Effector memory CD4-positive, alpha-beta T cell (primary cell): ENCODE measurements around the gene SYPL1.

Source experiments
- DNase-seq, 3 donors: peaks; one replicate each; pipeline ENCODE4 v3.0.0-alpha.2; 2020
- H3K27ac ChIP-seq: 2 replicates; pipeline ENCODE4 v1.7.0; 2013; ENCODE audit warnings: mild to moderate bottlenecking, low read length, moderate library complexity; ENCODE audit not compliant: insufficient read depth, poor library complexity, severe bottlenecking
- H3K27me3 ChIP-seq: replicated peaks from 2 replicates; pipeline ENCODE4 v1.7.0; 2013; ENCODE audit warnings: mild to moderate bottlenecking, low read length; ENCODE audit not compliant: insufficient read depth, control insufficient read depth, poor library complexity, severe bottlenecking
- H3K36me3 ChIP-seq: 2 replicates; pipeline ENCODE4 v1.7.0; 2013; ENCODE audit warnings: mild to moderate bottlenecking, low read length, moderate library complexity; ENCODE audit not compliant: control insufficient read depth, insufficient read depth
- H3K4me1 ChIP-seq: 2 replicates; pipeline ENCODE4 v1.7.0; 2013; ENCODE audit warnings: low read length, mild to moderate bottlenecking; ENCODE audit not compliant: control insufficient read depth, insufficient read depth, poor library complexity, severe bottlenecking
- H3K4me3 ChIP-seq: 2 replicates; pipeline ENCODE4 v1.7.0; 2013; ENCODE audit warnings: low read length, low read depth, mild to moderate bottlenecking; ENCODE audit not compliant: insufficient read depth, poor library complexity, severe bottlenecking
- H3K9me3 ChIP-seq: 2 replicates; pipeline ENCODE4 v1.7.0; 2013; ENCODE audit warnings: mild to moderate bottlenecking, low read length, moderate library complexity; ENCODE audit not compliant: control insufficient read depth

The SYPL1 gene

DNA sequence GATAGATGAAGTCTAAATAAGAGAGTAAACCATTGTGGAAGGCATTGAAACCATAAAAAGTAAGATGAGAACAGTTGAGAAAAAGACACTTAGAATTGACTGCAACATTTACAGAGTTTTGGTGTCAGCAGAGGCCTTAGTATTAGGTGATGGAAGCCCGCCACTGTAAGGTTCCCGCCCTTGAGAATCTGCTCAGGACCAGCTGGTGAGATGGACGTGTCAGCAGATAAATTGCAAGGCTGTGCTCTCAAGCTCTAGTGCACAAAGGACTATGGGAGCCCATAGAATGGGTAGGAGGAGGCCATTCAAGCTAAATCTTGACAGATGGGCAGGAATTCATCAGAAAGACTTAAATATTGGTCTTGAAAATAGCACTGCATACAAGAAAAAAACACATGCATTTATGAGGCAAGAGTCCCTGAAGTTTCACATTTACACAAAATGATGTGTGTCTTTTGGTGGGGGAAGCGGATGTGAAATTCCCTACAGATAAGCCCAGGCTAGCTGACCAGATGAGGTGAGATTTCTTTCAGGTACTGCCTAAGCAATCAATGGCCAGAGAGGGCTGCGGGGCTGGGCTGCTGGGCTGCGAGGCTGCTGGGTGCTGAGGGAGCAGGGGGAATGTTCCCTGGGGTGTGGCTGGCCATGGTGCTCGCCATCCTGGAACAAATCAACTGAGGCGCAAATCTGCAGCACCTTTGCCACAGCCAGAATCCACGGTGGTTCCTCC is 42.5 kb downstream of the SYPL1 start:
- Histone ChIP-seq H3K9me3 (no peaks in the 10 kb centered on the region), H3K27me3 (no peaks in the 10 kb centered on the region), H3K4me3 (no peak overlapping the region), H3K27ac (no peak overlapping the region), H3K4me1 (peaks cover 22% of the 10 kb centered on the region), H3K36me3 (no peaks in the 10 kb centered on the region)
- no peak for DNase-seq

DNA sequence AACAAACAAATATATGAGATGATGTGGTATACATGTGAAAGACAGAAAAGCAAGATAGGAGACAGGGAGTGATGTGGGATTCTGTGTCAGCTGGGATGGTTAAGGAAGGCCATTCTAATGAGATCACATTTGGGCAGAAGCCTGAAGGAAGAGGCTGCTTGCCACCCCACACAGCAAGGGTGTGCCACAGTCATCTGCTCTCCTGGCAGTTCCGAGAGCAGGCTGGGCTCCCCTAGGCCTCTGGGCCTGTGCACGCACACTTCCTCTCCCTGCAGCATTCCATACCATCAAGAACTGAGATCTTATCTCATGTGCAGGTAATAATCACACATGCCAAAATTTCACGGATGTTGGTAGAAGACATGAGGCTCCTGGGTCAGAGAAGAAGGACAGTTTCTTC is 43.1 kb downstream of the SYPL1 start:
- Histone ChIP-seq H3K27me3 (no peaks in the 10 kb centered on the region), H3K36me3 (no peaks in the 10 kb centered on the region), H3K27ac (no peak overlapping the region), H3K4me1 (peaks cover 22% of the 10 kb centered on the region), H3K9me3 (no peaks in the 10 kb centered on the region), H3K4me3 (no peak overlapping the region)
- no peak for DNase-seq

DNA sequence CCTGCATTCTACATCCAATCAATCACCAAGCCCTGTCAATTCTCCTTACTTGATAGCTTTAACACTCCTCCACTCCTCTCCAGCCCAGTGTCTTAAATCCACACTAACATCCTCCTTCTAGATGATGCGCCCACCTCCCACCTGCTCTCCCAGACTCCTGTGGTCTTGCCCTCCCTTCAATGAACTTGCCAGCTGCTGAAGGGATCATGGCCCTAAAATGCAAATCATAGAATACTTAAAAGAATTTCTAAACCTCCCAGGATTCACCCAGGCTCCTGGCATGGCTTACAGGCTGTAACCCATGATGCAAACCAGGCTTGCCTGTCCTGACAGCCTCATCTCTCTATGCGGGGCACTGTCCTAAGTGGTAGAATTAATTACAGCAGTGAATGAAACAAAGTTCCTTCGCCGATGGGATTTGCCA is 43.6 kb downstream of the SYPL1 start:
- Histone ChIP-seq H3K36me3 (no peaks in the 10 kb centered on the region), H3K27ac (no peak overlapping the region), H3K27me3 (no peaks in the 10 kb centered on the region), H3K9me3 (no peaks in the 10 kb centered on the region), H3K4me1 (peaks cover 22% of the 10 kb centered on the region), H3K4me3 (no peak overlapping the region)
- DNase-seq = no peak

DNA sequence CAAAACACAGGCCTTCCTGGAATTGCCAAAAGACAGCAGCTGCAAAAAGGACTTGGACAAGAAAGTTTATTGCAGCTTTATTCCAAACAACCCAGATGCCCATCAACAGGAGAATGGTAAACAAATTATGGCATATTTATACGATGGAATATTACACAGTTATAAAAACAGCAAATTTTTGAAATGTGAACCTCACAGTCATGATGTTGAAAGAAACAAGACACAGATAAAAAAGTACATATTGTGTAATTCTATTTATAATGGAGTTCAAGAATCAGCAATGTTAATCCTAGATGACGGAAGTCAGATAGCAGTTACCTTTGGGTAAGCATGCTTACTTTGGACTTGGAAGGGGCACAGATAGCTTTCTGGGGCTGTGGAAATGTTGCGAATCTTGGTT is 44.4 kb downstream of the SYPL1 start:
- Histone ChIP-seq H3K27ac (no peak overlapping the region), H3K27me3 (no peaks in the 10 kb centered on the region), H3K4me3 (no peak overlapping the region), H3K4me1 (peaks cover 20% of the 10 kb centered on the region), H3K9me3 (no peaks in the 10 kb centered on the region), H3K36me3 (no peaks in the 10 kb centered on the region)
- DNase-seq = no peak

DNA sequence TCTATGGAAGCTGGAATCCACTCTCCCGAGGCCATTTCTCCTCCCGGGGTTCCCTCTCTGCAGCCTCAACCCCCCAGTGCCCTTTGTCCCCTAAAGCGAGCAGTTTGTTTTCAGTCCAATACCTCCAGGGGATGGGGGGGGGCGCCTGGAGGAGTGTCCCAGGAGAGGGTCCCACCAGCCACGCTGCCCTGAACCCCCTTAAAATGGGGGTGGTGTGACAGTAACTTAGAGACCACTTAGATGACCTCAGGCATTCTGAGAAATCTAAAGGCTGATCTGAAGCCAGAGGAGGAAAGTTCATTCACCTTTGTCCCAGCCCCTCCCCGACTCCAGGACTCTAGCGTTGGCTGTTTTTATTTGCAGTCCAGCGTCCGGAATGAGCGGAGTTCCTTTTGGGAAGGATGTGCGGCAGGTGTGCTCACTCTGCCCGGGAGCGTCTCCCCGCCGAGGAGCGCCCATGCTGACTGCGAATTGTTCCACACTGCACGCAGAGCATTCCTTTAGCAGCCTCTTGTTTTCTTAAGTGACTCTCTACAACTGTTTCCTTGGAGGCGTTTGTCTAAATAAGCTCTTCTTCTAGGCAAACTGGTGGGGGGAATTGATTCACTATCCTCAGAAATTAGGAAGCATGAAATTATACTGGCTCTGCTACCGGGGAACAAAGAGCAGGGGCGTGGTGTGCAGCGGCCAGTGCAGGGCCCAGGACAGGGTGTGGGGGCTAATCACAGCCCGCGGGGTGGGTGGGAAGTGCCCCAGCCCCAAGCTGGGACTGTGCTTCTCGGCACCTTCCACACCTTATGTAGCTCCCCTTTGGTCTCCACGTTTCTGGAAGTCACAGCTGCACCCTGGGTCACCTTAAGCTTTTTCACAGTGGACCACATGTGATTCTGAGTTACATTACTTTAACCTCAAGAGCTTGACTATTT is 46.3 kb downstream of the SYPL1 start:
- Histone ChIP-seq H3K27me3 (no peaks in the 10 kb centered on the region), H3K4me3 (no peak overlapping the region), H3K27ac (no peak overlapping the region), H3K4me1 (peaks cover 3% of the 10 kb centered on the region), H3K9me3 (no peaks in the 10 kb centered on the region), H3K36me3 (no peaks in the 10 kb centered on the region)
- no peak for DNase-seq

DNA sequence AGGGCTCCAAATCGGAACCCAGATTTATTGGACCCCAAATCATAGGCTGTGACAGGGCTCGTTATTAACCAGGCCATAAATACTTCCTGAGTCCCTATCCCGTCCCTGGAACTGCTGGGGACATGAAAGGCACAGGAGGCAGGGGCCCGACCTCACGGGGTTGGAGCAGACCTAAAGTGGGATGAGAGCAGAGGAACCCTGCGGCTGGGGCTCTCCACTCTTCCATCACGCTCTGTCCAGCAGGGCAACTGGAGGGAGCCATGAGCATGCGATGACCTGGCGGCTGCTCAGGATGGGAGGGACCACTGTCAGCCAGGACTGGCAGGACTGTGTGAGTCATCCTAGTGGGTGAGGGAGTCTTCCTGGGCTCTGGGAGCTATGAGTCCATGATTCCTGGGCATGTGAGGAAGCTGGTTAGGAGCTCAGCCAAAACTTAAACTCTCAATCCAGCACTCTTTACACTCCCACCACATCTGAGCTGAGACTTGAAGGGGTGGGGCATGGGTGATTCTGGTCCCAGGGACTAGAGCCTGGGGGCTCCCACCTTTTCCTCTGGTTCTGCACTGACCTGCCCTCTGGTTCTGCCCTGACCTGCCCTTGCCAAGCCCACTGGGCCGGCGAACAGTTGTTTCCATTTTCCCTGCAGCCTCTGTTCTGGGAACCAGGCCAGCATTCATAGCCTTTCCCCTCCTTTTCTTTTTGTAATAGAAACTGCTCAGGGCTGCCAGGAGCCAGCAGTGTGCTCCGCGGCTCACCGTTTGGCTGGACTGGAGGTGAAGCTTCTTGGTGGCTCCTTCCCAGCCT is 47.1 kb downstream of the SYPL1 start:
- H3K9me3 ChIP-seq = no peaks in the 10 kb centered on the region
- H3K36me3 ChIP-seq = no peaks in the 10 kb centered on the region
- H3K27me3 ChIP-seq = no peaks in the 10 kb centered on the region
- no peaks in the 10 kb centered on the region for H3K4me1 ChIP-seq
- no peak for DNase-seq
- H3K27ac ChIP-seq = no peak overlapping the region
- no peak overlapping the region for H3K4me3 ChIP-seq

DNA sequence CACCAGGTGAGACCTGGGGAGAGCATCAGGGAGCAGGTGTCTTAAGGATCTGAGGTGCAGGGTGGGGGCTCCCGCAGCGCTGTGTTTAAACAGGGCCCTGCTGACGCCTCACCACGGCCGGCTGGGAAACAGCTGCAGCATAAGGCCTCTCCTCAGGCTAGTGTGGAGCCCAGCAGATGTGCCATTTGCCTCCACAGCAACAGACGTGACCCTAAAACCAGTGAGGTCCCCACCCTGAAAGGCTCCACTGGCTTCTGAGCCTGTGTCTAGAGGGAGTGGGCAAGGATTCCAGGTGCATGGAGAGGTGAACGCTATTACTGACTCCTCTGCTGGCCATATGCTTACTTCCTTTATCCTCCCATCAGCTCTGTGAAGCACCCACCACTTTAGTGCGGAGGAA is 47.8 kb downstream of the SYPL1 start:
- Histone ChIP-seq H3K27me3 (no peaks in the 10 kb centered on the region), H3K4me1 (no peaks in the 10 kb centered on the region), H3K27ac (no peak overlapping the region)

DNA sequence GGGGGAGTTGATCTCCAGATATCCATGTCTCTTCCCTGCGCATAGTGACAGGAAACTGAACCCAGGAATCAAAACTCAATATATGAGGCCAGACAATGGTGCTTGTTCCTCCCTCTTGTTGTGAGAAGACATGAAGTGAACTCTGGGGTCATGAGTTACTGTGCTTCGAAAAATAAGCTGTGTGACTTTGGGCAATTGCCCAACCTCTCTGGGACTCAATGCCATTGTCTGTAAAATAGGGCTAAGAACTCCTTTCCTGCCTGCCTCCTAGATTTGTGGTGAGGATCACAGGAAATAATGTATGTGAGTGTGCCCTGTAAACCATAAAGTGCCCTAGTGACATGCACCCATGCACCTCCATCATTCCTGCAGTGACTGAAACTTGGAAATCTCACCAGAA is 48.4 kb downstream of the SYPL1 start:
- Histone ChIP-seq H3K4me3 (no peak overlapping the region), H3K27ac (no peak overlapping the region), H3K27me3 (no peaks in the 10 kb centered on the region), H3K4me1 (no peaks in the 10 kb centered on the region), H3K36me3 (no peaks in the 10 kb centered on the region), H3K9me3 (no peaks in the 10 kb centered on the region)
- no peak for DNase-seq

More for the DNA sequence above, 47.8 kb downstream of the SYPL1 start:
- Histone ChIP-seq H3K36me3 (no peaks in the 10 kb centered on the region), H3K4me3 (no peak overlapping the region), H3K9me3 (no peaks in the 10 kb centered on the region)
- no peak for DNase-seq

DNA sequence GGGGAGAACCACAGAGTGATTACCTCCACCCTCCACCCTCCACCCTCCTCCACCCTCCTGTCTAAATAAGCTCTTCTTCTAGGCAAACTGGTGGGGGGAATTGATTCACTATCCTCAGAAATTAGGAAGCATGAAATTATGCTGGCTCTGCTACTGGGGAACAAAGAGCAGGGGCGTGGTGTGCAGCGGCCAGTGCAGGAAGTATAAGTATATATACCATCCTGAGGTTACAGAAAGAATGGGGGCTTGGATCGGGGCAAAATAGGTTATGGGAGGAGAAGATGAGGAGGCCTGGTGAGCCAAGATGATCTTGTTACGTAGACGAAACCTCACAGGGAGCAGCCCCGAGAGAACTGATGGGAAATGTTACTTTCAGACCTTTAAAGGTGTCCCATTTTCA is 49.1 kb downstream of the SYPL1 start:
- no peaks in the 10 kb centered on the region for H3K4me1 ChIP-seq

More for the DNA sequence above, 49.1 kb downstream of the SYPL1 start:
- Histone ChIP-seq H3K9me3 (no peaks in the 10 kb centered on the region), H3K27me3 (no peaks in the 10 kb centered on the region), H3K36me3 (no peaks in the 10 kb centered on the region), H3K4me3 (no peak overlapping the region), H3K27ac (no peak overlapping the region)
- no peak for DNase-seq
